ENCODE data around the gene BCL6B.
"Not testable (repeated sequence)": the region's sequence is repeated elsewhere in the genome, so short reads cannot be mapped to it uniquely, and the experiment has no call there.

BCL6B gene

GRCh38 chr17:7022781-7023571 lies at the start of gene BCL6B:
BCL6B (plus strand) TSS chr17:7023050; CDS start chr17:7023672, 622 bp downstream.
- DNase-seq = no peak

DNA sequence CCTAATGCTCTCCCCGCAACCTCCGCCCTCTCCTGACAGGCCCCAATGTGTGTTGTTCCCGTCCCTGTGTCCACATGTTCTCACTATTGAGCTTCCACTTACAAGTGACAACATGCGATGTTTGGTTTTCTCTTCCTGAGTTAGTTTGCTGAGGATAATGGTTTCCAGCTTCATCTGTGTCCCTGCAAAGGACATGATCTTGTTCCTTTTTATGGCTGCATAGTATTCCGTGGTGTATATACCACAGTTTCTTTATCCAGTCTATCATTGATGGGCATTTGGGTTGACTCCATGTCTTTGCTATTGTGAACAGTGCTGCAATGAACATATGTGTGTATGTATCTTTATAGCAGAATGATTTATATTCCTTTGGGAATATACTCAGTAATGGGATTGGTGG lies 43.4 kb upstream of the BCL6B start:
- DNase-seq = not testable (repeated sequence)

- no peak for DNase-seq
These were observed 41.4 kb upstream of the BCL6B start for GRCh38 chr17:6981426-6981825.

- no peak for DNase-seq
These were observed 37.6 kb upstream of the BCL6B start for GRCh38 chr17:6985266-6985665.

- no peak for DNase-seq
These were observed 36.2 kb upstream of the BCL6B start for GRCh38 chr17:6986676-6987075.

DNA sequence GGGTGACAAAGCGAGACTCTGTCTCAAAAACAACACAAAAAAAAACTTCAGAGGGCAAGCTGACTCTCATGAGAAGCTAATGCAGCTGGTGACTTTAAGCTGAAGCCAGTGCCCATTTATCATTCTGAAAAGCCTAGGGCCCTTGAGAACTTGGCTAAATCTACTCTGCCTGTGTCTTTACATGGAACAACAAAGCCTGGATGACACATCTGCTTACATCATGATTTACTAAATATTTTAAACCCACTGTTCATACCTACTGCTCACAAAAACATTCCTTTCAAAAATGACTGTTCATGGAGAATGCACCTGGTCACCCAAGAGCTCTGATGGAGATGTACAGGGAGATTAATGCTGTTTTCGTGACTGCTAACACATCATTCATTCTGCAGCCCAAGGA lies 33.1 kb upstream of the BCL6B start:
- no peak for DNase-seq

DNA sequence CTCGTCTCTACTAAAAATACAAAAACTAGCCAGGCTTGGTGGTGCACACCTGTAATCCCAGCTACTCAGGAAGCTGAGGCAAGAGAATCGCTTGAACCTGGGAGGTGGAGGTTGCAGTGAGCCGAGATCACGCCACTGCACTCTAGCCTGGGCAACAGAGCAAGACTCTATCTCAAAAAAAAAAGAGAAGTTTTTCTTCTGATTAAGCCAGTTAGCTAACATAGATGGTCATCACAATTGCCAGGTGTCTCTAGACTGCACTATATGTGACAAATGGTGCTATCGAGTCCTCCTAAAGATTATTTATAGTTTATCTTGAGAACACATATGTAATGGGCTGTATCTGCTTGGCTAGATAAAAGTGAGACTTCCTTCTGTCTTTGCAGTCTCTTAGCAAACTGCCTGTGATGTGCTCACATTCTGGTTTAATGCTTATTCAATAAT lies 29.2 kb upstream of the BCL6B start:
- not testable (repeated sequence) for DNase-seq

GRCh38 chr17:6994118-6994598 lies 28.7 kb upstream of the BCL6B start:
- DNase-seq = no peak

GRCh38 chr17:6994666-6995256 lies 28.1 kb upstream of the BCL6B start:
- DNase-seq = peak; percentile 8

DNA sequence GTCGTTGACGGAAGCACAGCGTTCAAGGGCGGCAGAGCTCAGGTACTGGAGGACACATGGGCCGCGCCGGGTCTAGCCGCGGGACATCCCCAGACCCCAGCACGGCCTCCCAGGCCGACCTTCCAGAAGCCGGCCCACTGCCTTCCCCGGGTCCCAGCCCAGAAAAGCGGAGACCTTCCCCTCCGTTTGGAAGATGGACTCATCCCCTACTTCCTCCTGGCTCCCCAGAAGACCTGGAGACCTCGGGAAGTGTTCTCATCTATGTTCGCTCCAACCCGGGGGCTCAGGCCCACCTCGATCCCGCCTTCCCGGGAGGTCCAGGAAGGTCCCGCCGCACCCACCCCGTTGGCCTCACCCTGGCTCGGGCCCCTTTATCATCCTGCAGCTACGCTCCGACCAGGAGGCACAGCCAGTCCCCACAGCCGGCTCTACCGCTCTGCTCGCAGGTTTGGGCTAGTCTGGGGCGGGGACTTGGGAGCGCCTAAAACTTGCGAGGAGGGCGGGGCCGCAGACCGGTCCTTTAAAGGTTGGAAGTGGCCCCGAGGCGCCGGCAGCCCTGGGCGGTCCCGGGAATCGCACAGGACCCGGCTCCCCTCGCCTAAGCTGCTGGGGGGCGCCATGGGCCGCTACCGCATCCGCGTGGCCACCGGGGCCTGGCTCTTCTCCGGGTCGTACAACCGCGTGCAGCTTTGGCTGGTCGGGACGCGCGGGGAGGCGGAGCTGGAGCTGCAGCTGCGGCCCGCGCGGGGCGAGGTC lies 27.2 kb upstream of the BCL6B start, which contains the start of gene ALOX12:
ALOX12 (plus strand) TSS at position 550 of the 756 bp plus-strand sequence; CDS start at position 619, 69 bp downstream.
- no peak for DNase-seq

DNA sequence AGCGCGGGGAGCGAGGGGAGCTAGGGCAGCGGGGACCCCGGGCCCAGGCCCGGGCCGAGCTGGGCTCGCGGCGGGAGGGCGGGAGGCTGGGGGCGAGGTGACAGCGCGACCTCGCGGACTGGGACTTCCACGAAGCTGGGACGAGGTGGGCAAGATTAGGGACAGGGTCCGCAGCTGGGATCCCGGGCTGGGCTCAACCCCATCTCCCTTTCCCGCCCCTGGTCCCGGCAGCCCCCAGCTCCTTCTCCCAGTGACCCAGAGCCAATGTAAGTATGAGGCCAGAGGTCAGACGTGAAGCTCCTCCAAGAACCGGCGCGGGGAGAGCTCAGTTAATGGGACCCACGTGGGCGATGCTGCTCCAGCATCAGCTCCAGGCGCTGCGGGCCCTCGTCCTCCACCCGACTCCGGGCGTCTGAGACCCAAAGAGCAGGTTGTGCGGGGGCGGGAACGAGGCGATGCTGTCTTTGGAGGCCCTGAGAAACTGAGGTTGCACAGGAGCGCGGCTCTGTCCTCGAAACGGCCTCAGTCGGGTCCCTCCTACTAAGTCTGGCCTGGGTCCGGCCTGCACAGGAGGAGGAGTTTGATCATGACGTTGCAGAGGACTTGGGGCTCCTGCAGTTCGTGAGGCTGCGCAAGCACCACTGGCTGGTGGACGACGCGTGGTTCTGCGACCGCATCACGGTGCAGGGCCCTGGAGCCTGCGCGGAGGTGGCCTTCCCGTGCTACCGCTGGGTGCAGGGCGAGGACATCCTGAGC lies 26.4 kb upstream of the BCL6B start:
- no peak for DNase-seq

DNA sequence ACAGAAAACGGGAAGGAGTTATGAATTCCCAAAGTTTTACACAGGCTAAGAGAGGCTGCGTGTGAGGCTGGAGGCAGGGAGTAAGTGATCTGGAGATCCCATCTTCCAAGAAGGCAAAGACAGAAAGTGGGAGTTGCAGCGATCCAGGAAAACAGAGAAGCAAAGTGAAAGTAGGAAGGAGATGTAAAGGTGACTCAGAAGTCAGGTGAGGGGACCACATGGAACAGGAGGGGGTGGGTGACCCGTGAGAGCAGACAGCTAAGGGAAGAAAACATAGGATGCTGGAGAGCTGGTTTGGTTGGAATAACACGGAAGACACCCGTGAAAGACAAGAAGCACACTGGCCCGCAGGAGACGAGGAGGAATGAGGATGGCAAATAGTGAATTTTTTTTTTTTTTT lies 25.7 kb upstream of the BCL6B start:
- DNase-seq = no peak

DNA sequence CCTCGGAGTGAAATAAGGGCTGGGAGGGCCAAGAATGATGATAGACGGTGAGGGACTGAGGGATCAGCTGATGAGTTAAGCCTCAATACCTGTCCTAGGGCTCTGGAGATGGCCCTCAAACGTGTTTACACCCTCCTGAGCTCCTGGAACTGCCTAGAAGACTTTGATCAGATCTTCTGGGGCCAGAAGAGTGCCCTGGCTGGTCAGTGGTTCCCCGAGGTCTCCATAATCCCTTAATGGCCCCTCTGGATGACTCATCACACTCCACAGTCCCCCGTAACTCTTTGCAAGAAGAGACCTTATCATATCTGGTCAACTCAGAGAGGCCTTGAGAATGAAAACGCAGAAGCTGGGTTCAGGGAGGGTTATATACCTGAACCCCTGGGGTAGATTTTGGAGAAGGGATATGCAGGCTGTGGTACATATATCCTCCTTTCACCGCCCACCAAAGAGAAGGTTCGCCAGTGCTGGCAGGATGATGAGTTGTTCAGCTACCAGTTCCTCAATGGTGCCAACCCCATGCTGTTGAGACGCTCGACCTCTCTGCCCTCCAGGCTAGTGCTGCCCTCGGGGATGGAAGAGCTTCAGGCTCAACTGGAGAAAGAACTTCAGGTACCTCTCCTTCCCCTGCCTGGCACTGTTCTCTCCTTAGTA lies 23.9 kb upstream of the BCL6B start:
- no peak for DNase-seq

DNA sequence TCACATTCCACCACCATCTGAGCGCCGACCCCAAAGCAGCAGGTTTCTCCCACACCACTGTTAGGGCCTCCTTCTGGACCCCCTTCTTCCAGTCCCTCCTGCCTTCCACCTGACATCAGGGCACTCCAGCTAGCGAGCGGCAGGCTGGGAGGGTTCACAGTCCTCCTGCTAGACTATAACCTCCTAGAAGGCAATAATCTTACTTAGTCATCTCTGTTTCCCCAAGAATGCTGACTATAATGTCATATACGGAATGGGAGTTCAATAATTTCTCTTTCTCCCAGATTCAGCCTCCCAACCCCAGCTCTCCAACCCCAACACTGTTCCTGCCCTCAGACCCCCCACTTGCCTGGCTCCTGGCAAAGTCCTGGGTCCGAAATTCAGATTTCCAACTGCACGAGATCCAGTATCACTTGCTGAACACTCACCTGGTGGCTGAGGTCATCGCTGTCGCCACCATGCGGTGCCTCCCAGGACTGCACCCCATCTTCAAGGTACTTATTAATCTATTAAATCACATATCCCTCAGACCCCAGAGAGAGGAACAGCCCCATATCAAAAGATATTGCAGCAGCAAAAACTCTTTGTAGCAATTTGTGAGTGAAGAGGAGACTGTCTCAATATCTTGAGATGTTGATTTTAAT lies 21.4 kb upstream of the BCL6B start:
- no peak for DNase-seq

DNA sequence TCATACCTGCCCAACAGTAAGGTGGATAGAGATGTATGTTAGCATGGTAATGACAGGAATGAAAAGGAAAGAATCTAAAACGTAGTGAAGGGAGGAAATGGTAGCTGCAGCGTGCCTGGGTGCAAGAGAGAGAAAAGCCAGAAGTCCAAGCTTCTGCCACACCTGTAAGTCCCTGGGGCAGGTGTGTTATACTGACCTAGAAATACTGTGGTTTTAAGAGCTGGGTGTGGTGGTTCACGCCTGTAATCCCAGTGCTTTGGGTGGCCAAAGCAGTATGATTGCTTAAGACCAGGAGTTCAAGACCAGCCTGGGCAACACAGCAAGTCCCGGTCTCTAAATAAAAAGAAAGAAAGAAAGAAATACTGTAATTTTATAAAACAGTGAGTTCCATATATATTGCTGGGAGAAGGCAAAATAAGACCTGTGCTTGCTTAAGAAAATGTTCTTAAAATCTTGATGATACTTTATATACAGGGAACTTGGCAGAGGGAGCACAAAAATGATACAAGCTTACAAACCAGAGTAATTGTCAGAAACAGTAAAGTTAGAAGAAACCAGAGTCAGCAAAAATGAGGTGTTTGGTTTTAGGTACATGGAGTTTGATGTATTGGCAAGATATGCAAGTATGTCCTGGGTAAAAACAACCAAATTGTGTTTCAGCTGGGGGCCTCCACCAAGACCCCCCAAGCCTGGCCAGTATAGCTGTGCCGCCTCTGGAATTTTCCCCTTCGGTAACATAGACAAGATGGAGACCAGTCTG lies 20.4 kb upstream of the BCL6B start:
- DNase-seq = no peak

DNA sequence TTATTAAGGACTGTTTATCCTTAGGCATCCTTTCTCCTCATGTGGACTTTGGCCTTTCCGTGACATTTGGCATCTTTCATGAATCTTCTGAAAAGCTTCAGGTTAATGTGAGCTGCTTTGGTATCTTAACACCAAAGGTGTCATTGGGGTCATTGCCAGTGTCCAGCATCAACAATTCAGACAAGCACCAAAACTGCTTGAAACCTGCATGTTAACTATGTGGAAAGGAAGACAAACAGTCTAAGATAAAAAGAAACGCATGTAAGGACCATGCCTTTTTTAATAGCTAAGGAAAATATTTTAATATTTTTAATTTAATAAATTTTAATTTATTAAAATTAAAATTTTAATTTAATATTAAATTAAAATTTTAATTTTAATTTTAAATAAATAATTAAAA lies 19.1 kb upstream of the BCL6B start:
- DNase-seq = no peak

GRCh38 chr17:7004398-7005253 lies 18.2 kb upstream of the BCL6B start:
- peak; percentile 20 for DNase-seq

DNA sequence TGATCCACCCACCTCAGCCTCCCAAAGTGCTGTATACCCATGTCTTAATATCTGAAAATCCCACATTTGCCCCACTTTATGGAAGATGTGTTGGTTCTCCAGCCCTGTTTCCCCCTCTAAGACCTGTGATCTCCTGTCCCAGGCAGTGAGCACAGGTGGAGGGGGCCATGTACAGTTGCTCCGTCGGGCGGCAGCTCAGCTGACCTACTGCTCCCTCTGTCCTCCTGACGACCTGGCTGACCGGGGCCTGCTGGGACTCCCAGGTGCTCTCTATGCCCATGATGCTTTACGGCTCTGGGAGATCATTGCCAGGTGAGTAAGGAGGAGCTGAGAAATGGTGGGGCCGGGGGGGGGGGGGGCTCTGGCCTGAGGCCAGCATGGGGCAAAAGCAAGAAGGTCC lies 17.1 kb upstream of the BCL6B start:
- no peak for DNase-seq

GRCh38 chr17:7007143-7007542 lies 15.7 kb upstream of the BCL6B start:
- no peak for DNase-seq

DNA sequence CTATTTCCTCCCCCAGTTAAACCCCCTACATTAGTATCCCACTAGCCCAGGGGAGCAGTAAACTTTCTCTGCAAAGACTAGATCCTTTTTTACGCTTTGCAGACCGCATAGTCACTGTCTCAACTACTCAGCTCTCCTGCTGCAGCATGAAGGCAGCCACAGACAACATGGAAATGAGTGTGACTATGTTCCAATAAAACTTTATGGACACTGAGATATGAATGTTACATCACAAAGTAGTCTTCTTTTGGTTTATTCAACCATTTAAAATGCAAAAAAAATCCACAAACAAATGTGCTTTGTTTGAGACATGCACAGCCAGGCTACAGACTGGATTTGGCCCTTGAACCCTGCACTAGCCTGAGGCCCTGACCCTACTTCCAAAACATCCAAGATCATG lies 12.3 kb upstream of the BCL6B start:
- no peak for DNase-seq
